OCI-LY7 (cell line): ENCODE results near the gene TEX13A.

Experiments used
- CTCF ChIP-seq: fragments of 200-600 bp; sonication (generic); conservative IDR thresholded peaks from 2 replicates; pipeline ENCODE4 v1.5.1; 2014; ENCODE audit warnings: mild to moderate bottlenecking, antibody characterized with exemption, low read length, moderate library complexity, mixed read lengths
- EZH2phosphoT487 ChIP-seq: fragments of 200-600 bp; sonication (generic); IDR thresholded peaks from 2 replicates; pipeline ENCODE4 v1.6.1; 2018; ENCODE audit warnings: low read depth, borderline replicate concordance, mild to moderate bottlenecking, mixed run types, antibody characterized with exemption, low read length, moderate library complexity, mixed read lengths

- TF ChIP-seq EZH2phosphoT487 (no peak), CTCF (no peak)
Observed at GRCh38 chrX:105269386-105269785, 48.9 kb upstream of the TEX13A start.
